Smooth muscle cell of the brain vasculature (primary cell): ENCODE results near the gene STIM1.
"Not testable (repeated sequence)": the region's sequence is repeated elsewhere in the genome, so short reads cannot be mapped to it uniquely, and the experiment has no call there.

Experiments used
- DNase-seq: peaks from one replicate; pipeline ENCODE4 v3.0.0-alpha.2; 2012; ENCODE audit warnings: low read depth, low spot score

Gene STIM1

DNA sequence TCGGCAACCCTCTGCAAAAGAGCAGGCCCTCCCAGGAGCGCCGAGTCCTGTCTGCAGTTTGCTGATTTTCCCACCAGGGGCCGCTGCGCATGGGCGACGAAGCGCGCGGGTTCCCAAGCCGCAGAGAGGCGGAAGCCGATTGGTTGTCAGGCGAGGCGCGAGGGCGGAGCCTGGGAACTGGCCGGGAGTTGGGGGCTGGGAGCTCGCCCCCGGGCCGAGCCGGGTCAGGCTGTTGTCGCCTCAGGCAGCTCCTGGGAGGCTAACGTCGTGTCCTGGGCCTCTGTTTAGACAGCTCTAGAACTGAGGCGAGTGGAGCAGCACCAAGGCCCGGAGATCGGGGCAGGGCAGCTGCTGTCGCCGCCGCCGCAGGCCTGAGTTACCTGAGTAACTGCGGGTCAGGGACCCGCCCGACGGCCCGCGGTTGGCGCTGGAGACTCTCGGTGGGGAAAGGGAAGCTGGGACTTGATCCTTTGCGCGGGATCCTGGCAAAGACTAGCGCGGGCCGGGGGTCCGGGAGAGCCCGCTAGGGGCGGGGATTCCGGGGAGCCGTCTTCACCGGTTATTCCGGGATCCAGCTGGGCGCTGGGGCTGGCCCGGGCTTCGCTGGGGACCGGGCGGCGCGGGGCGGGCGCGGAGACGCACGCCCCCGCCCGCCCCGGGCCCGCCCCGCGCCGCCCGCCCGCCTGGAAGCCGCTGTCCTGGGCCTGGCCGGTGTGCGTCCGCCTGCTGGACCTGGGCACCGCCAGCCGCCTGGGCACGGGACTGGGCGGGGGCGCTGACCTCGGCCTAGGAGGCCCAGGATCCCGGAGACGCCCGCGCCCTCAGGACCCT is at the start of gene STIM1:
Gene STIM1, plus strand, starts transcription at position 688 of the 831 bp plus-strand sequence. CDS start 607 bp downstream, outside the sequence.
- peak; percentile 88 for DNase-seq

- no peak for DNase-seq
Observed at GRCh38 chr11:3807909-3808860, 47.3 kb upstream of the STIM1 start, which contains the start of gene PGAP2. Gene PGAP2, plus strand, starts transcription at chr11:3808560. Its CDS starts 2,700 bp downstream, at chr11:3811260.

DNA sequence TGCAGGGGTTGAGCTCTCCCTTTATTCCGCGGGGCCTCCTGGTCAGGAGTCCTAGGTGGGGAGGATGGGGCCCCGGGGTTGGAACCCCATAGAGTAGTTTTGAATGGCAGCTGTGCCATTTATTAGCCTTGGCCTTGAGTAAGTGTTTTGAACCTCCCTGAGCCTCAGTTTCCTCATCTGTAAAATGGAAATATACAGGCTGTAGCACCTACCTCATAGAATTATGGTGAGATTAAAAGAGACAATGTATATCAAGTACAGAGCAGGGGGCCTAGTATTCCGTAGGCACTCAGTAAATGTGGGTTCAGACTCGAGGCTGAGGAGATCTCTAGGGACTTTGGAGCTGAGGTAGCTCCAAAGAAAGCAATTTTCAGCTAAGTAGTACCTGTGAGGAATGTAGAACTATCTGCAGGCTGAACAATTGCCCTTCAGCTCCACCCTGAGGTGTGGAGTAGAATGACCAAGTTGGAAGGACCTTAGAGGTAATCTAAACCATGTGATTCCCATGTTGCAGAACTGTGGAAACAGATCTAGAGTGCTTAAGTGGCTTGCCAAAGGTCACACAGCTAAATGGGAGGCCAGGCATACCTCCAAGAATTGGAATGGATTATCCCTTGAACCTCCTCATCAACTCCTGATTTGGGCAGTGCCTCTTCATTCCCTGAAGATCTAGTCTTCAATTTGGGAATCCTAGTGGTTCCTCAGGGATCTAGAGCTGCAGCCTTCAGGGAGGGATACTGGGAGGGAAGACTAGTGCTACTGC is 46.4 kb upstream of the STIM1 start:
- no peak for DNase-seq

GRCh38 chr11:3809624-3809928 is 45.9 kb upstream of the STIM1 start:
- no peak for DNase-seq

DNA sequence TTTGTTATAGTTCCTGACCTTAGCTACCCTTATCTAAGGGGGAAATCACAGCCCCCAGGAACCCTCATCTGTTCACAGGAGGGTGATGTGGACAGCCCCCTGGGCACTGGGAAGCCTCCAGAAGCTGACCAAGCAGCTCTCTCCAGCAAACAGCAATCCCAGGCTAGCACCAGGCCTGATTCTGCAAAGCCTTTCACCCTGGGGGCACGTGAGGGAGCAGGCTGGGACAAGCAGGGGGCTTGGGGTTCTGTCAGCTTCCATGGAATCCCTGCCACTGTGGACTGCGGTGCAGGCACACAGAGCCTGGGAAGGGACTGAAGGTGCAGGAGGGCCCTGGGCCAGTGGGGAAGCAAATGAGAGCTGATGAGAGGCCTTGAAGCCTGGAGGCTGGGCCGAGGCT is 45.0 kb upstream of the STIM1 start:
- DNase-seq: no peak

DNA sequence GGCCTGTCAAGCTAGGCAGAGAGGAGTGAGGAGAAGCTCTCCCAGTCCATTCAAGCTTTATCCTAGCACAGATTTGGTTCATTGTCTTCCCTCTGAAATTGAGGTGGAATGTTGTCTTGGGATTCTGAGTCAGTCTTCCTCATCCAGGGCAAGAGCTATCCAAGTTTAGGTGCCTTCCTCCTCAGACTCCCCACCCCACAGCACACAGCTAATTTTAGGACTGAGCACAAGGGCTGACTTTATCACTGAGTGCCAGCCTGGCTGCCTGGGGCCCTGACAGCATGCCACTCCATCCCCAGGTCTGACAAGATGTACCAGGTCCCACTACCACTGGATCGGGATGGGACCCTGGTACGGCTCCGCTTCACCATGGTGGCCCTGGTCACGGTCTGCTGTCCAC is 44.5 kb upstream of the STIM1 start:
- no peak for DNase-seq

DNA sequence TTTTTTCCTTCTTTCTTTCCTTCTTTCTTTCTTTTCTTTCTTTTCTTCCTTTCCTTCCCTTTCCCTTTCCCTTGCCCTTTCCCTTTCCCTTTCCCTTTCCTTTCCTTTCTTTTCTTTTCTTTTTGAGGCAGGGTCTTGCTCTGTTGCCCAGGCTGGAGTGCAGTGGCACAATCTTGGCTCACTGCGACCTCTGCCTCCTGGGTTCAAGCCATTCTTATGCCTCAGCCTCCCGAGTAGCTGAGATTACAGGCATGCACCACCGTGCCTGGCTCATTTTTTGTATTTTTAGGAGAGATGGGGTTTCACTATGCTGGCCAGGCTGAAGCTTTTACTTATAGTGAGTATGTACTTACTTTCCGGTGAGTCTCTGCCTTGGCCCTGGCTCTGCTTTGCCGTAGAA is 40.6 kb upstream of the STIM1 start:
- not testable (repeated sequence) for DNase-seq

GRCh38 chr11:3815845-3816244 is 39.6 kb upstream of the STIM1 start:
- DNase-seq: no peak

- DNase-seq: no peak
Observed at GRCh38 chr11:3816673-3817072, 38.8 kb upstream of the STIM1 start.

- no peak for DNase-seq
Observed at GRCh38 chr11:3817181-3817800, 38.2 kb upstream of the STIM1 start.

DNA sequence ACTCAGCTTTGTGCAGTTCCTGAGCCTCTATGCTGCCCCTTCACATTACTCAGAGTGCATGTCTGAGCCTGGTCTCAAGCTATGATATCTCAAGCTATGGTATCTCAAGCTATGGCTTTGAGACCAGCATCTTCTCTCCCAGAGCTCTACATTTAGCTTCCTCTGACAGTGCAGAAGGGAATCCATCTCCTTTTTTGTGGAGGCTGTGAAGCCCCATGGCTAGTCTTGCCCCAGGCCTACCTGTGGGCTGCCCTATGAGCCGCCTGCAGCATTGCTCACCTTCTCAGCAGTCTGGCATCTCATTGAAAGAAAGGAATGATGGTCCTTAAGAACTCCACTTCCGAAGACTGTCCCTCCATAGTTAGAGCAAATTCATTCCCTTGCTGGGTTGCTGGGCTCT is 34.5 kb upstream of the STIM1 start:
- DNase-seq: no peak

GRCh38 chr11:3822312-3822711 is 33.2 kb upstream of the STIM1 start:
- DNase-seq: no peak

- no peak for DNase-seq
Observed at GRCh38 chr11:3823303-3823702, 32.2 kb upstream of the STIM1 start.

GRCh38 chr11:3823762-3824506 is 31.5 kb upstream of the STIM1 start:
- DNase-seq: no peak

DNA sequence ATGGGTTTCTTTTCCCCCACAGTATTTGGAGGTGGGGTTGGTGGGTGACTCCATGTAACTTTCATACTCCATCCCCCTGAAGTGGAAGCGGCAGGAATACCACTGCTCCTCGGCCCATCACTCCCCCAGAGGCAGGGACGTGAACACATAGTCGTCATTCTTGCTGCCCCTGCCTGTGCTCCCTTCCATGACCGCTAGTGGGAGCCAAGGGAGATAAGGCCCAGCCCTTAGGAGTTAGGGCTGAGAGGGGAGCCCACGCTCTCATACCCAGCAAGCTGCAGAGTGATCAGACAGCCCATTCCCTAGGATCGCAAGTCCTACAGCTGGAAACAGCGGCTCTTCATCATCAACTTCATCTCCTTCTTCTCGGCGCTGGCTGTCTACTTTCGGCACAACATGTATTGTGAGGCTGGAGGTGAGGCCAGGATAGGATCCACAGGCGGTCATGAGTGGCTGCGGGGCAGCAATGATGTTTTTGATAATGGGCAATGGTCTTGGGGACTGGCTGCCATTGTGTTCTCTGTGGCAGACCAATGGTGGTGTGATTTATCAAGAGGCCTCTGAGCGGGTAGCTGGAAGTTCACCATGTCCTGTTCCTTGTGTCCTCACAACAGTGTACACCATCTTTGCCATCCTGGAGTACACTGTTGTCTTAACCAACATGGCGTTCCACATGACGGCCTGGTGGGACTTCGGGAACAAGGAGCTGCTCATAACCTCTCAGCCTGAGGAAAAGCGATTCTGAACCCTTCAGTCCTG is 30.6 kb upstream of the STIM1 start:
- DNase-seq: no peak

DNA sequence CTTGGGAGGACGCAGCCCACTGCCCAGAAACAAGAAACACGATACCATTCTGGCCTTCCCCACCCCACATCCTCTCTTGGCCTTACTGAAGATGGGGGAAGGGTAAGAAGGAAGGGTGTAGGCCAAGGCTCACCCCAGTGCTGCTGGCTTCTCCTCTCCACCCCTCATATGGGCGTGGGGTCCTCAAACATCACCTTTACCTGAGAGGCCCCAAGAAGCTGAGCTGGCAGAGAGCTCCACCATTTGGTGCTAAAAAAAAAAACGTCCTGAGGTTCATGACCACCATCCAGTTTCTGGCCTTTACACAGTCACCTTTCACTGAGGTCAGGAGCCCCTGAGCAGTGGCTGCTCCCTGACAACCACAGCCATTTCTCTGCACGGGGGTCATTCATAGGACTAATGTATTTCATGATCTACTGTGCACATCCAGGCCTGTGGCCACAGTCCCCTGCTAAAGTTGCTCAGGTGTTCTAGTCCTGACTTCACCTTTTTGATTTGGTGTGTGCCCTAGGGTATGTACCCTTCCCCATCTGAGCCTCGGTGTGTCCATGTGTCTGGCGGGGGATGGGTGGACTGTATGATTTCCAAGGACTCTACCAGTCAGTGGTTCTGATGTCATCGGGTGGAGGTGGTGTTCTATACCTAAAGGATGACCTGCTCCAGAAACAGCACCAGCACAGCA is 29.9 kb upstream of the STIM1 start:
- no peak for DNase-seq

DNA sequence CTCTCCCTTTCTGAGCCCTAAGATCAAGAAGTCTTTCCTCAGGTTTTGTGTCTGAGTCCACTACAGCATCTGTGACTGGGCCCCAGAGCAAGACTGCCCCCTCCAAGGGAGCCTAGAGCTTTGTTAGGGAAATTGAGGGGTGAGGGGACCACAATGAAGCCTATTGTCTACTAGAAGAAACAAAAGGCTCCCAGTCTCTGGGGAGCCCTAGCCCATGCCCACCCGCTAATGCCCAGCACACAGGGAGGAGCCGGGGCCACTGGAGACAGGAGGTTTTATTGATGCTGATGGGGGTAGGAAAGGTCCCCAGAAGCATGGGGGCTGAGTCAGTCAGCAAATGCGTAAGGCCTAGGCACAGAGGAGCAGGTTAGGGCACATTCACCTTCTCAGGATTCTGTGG is 28.7 kb upstream of the STIM1 start:
- no peak for DNase-seq

GRCh38 chr11:3827434-3828186 is 27.9 kb upstream of the STIM1 start:
- DNase-seq: no peak

DNA sequence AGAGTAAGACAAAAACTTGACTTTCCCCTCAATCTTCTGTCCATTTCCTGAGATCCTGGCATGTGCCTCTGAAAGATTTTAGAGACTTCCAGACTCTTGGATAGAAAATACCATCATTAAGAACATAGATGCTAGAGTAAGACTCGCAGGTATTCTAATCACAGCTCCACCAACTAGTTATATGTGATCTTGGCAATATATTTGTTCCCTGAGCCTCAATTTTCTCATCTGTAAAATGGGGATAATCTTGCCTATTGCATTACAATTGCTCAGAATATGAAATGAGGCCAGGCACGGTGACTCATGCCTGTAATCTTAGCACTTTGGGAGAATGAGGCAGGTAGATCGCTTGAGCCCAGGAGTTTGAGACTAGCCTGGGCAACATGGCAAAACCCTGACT is 25.4 kb upstream of the STIM1 start:
- no peak for DNase-seq
